HG03135 (cell line): ENCODE results near the gene ZNF385C.

Experiments used
- ATAC-seq: cut with Tn5 transposase; IDR thresholded peaks from one replicate; pipeline ENCODE4 v1.9.1; 2021; ENCODE audit warnings: mild to moderate bottlenecking, moderate library complexity; ENCODE audit not compliant: unreplicated experiment

Gene ZNF385C

GRCh38 chr17:42053731-42054500 lies 44.4 kb downstream of the ZNF385C start:
- ATAC-seq = no peak

- no peak for ATAC-seq
Measured at GRCh38 chr17:42052346-42052877, 45.9 kb downstream of the ZNF385C start.

- ATAC-seq = no peak
Measured at GRCh38 chr17:42051645-42052044, 46.6 kb downstream of the ZNF385C start.

- no peak for ATAC-seq
Measured at GRCh38 chr17:42051013-42051400, 47.3 kb downstream of the ZNF385C start.

GRCh38 chr17:42050393-42051012 lies 47.8 kb downstream of the ZNF385C start, which contains the start of gene C17orf113:
TSS of gene C17orf113 (minus strand) at chr17:42050601. CDS start at chr17:42043376, 7,225 bp downstream.
- ATAC-seq = no peak

- ATAC-seq = no peak
Measured at GRCh38 chr17:42049834-42050392, 48.4 kb downstream of the ZNF385C start.

- ATAC-seq = no peak
Measured at GRCh38 chr17:42047343-42047742, 50.9 kb downstream of the ZNF385C start.

- no peak for ATAC-seq
Measured at GRCh38 chr17:42045719-42046118, 52.6 kb downstream of the ZNF385C start.

- no peak for ATAC-seq
Measured at GRCh38 chr17:42042598-42043319, 55.5 kb downstream of the ZNF385C start.

- ATAC-seq = no peak
Measured at GRCh38 chr17:42041619-42042018, 56.7 kb downstream of the ZNF385C start.

GRCh38 chr17:42040818-42041217 lies 57.5 kb downstream of the ZNF385C start:
- ATAC-seq = no peak

GRCh38 chr17:42039794-42040763 lies 58.2 kb downstream of the ZNF385C start:
- no peak for ATAC-seq

- ATAC-seq = no peak
Measured at GRCh38 chr17:42038221-42038973, 59.9 kb downstream of the ZNF385C start.

GRCh38 chr17:42034059-42034458 lies 64.2 kb downstream of the ZNF385C start:
- ATAC-seq = no peak

GRCh38 chr17:42031584-42031983 lies 66.7 kb downstream of the ZNF385C start:
- no peak for ATAC-seq

GRCh38 chr17:42028791-42029127 lies 69.5 kb downstream of the ZNF385C start:
- no peak for ATAC-seq

GRCh38 chr17:42027961-42028790 lies 70.1 kb downstream of the ZNF385C start:
- no peak for ATAC-seq

- no peak for ATAC-seq
Measured at GRCh38 chr17:42027590-42027889, 70.7 kb downstream of the ZNF385C start.
